EH (cell line): ENCODE data around the gene NDRG4.

Source experiments
- DNase-seq: peaks from one replicate; pipeline ENCODE4 v3.0.0-alpha.2; 2015; ENCODE audit warnings: low read depth

Gene NDRG4, protein sequence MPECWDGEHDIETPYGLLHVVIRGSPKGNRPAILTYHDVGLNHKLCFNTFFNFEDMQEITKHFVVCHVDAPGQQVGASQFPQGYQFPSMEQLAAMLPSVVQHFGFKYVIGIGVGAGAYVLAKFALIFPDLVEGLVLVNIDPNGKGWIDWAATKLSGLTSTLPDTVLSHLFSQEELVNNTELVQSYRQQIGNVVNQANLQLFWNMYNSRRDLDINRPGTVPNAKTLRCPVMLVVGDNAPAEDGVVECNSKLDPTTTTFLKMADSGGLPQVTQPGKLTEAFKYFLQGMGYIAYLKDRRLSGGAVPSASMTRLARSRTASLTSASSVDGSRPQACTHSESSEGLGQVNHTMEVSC

GRCh38 chr16:58499615-58500351 lies at the start of gene NDRG4:
TSS of gene NDRG4 (plus strand) at chr16:58500143. CDS start at chr16:58500249, 106 bp downstream.
- peak; percentile 97 for DNase-seq

DNA sequence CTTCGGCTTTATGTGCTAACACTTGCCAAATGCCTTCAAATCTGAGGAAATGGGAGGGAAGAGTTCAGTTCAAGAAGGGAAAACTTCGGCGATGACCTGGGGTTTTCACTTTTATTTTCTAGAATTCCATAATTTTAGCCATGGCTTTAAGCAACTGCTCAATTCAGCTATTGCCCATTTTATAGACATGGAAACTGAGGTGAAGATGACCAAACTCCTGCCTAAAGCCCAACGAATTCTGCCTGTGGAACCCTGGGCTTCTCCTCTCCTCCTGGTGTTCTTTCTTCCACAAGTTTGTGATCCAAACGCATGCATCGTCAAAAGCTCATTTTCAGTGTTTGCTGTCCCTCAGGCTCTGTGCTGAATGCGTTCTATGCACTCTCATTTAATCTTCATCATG lies 49.4 kb upstream of the NDRG4 start:
- DNase-seq = no peak

- DNase-seq = no peak
Measured at GRCh38 chr16:58451265-58451689, 48.7 kb upstream of the NDRG4 start.

DNA sequence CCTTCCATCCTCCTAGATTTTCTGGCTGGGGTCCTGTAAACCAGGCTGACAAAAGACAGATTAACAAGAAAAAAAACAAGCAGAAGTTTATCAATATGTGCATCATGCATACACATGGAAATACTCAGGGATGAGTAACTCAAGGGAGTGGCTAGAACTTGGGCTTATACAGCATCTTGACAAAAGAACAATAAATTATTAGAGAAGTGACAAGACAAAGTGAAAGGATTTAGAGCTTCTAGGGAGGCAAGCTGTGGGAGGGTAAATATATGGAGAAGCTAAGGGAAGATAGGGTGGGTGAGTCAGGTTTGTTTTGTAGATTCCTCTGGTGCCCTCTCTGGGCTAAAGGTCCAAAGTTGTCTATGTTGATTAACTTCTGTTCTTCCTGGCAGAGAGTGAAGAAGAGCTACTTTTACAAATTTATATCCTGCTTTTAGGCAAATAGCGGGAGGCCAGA lies 48.0 kb upstream of the NDRG4 start:
- DNase-seq = peak; percentile 42

GRCh38 chr16:58452640-58453039 lies 47.3 kb upstream of the NDRG4 start:
- no peak for DNase-seq

GRCh38 chr16:58454178-58454577 lies 45.8 kb upstream of the NDRG4 start:
- no peak for DNase-seq

GRCh38 chr16:58454856-58455255 lies 45.1 kb upstream of the NDRG4 start:
- DNase-seq = no peak

DNA sequence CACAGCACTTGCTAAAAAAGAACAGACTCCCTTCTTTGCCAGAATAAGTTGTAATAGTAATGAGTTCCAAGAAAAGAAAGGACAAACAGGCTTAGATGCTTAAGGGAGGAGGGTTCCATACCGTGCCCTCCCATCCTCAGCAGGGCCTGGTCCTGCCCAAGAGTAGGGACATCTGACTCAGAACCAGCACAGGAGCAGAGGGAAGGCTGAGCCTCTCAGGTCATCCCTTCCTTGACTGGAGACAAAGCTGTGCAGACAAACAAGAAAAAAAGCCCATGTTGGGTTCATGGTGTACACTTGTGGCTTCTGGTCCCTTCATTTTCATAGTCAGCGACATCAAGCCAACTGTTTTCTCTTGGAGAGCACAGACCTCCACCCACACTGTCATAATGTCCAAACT lies 44.2 kb upstream of the NDRG4 start:
- DNase-seq = no peak

GRCh38 chr16:58456193-58456592 lies 43.8 kb upstream of the NDRG4 start:
- DNase-seq = no peak

- DNase-seq = no peak
Measured at GRCh38 chr16:58458606-58459343, 41.2 kb upstream of the NDRG4 start.

DNA sequence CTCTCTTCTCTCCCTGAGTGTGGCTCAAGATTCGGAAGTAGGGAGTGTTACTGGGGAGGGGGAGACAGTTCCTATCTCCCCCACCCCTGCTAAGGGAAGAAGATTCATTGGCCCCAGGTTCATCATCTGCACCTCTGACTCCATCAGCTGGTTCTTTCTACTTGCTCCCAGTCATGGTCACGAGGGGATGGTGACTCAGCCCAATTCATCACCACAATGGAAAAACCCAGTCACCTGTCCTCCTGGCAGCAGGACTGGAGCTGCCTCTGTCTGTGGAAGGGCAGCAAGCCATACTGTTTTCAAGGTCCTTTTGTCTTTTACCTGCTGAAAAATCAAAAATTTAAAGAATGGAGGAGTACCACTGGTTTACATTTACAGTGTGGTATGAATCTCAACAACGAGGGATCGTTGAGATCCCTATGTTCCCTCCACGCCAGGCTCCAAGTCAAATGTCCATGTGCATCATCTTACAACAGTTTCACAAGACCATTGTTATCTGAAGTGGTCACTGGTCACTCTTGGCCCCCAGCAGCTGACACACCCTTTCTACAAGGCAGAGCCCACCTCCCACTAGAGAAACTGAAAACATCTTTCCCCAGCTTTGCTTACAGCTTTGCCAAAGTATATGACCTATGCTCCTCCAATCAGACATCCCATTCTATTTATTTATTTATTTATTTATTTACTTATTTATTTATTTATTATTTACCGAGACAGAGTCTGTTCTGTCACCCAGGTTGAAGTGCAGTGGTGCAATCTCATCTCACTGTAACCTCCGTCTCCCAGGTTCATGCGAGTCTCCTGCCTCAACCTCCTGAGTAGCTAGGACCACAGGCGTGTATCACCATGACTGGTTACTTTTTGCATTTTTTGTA lies 40.4 kb upstream of the NDRG4 start:
- DNase-seq = peak; percentile 11

- no peak for DNase-seq
Measured at GRCh38 chr16:58460219-58460610, 39.7 kb upstream of the NDRG4 start.

DNA sequence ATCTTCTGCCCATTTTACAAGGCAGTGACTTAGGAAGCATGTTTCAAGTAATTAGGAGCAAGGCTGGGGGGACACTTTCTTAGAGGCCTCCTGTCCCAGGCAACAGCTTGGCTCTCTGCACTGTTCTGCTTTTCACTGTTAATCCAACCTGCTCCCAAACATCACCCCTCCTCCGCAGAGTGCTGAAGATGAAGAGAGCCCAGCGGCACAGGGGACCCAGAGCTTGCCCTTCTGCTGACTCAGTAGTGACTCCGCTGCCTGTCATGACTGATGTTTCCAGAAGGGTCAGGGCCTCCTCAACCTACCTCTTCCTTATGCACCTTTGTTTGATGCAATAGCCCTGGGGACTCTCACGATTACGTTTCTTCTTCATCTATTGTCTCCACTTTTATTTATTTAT lies 38.9 kb upstream of the NDRG4 start:
- DNase-seq = no peak

DNA sequence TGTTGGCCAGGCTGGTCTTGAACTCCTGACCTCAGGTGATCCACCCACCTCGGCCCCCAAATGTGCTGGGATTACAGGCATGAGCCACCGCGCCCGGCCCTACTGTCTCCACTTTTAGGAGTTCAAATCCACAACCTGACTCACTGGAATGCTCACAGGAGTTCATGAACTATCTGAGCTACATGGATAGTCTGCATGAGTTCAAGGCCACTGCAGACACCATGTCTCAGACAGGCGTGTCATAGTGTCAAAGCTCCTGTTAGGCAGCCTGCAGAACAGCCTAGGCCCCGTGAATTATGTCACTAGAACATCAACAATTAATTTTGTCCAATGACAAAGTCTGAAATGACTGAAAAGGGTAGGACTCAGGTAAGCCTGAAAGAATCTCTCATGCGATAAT lies 38.3 kb upstream of the NDRG4 start:
- no peak for DNase-seq

DNA sequence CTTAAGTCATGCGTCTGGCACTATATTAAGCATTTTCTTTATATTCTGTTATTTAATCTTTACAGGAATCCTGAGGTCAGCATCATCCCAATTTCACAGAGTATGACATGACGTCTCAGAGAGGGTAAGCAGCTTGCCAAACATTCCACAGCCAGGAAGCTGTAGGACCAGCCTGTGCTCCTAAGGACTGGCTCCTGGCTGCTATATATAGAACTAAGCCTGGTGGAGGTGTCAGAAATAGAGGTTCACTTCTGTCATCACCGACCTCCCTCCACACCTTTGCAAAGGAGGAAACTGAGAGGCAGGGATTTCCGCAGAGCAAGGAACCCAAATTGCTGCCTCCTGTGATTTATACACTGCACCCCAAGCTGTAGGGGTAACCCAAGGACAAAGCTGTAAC lies 37.9 kb upstream of the NDRG4 start:
- no peak for DNase-seq

DNA sequence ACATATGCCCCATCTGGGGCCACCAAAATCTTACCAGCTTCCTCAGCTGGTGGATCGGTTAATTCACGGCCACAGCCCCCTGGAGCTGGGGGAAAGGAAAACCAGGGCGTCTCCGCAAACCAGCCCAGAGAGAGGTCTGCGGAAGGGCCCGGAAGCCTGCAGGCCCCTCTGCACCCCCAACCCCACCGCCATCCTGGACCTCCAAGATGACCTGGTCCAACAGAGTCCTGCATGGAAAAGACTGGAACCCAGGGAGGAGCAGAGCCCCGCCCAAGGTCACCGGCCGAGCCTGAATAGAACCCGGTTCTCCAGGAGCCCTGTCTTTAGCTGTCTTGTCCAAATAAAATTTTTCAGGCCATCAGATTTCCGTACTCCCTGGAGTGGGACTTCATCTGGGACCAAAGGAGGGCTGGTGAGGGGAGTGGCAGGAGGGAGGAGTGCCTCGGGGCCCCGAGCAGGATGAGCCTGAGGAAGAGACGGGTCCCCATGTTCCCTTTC lies 37.4 kb upstream of the NDRG4 start:
- no peak for DNase-seq

- DNase-seq = no peak
Measured at GRCh38 chr16:58462997-58463941, 36.7 kb upstream of the NDRG4 start.

- no peak for DNase-seq
Measured at GRCh38 chr16:58464047-58464915, 35.7 kb upstream of the NDRG4 start.
